ENCODE results near the gene OSTM1.

Gene OSTM1

GRCh38 chr6:108009894-108010293 lies 64.6 kb downstream of the OSTM1 start:
- TF ChIP-seq CTCF (IDR thresholded peaks at IDR 0.05), result no peak

- no peak for TF ChIP-seq CTCF (IDR thresholded peaks at IDR 0.05)
Measured at GRCh38 chr6:108008363-108008762, 66.2 kb downstream of the OSTM1 start.

GRCh38 chr6:108005961-108006360 lies 68.6 kb downstream of the OSTM1 start:
- no peak for TF ChIP-seq CTCF (IDR thresholded peaks at IDR 0.05)

- no peak for TF ChIP-seq CTCF (IDR thresholded peaks at IDR 0.05)
Measured at GRCh38 chr6:108004861-108005260, 69.7 kb downstream of the OSTM1 start.

- TF ChIP-seq CTCF (IDR thresholded peaks at IDR 0.05), result no peak
Measured at GRCh38 chr6:108002365-108003221, 71.9 kb downstream of the OSTM1 start.

GRCh38 chr6:108001696-108002231 lies 72.8 kb downstream of the OSTM1 start:
- TF ChIP-seq CTCF (IDR thresholded peaks at IDR 0.05), result no peak

GRCh38 chr6:107999341-107999740 lies 75.2 kb downstream of the OSTM1 start:
- TF ChIP-seq CTCF (IDR thresholded peaks at IDR 0.05), result no peak
